Peyer's patch (tissue), 4 donors: ENCODE data around the gene PPOX. TPM values are rescaled to one million over a fixed set of nuclear protein-coding genes. Genes with fewer than 3 reads are reported as not detected.
A peak's percentile ranks its signal among the peaks of the same experiment; 100 is the strongest.

Source experiments
- DNase-seq, 3 donors: peaks; one replicate each; pipeline ENCODE4 v3.0.0-alpha.2; 2017 to 2019
- H3K27ac ChIP-seq, 4 donors: fragments of 200-600 bp; sonication (generic); one replicate each; pipeline ENCODE4 v1.5.1; 2016 to 2019
- H3K27me3 ChIP-seq, 2 donors: fragments of 200-600 bp; sonication (generic); one replicate each; pipeline ENCODE4 v1.5.1; 2019
- H3K36me3 ChIP-seq, 3 donors: fragments of 200-600 bp; sonication (generic); one replicate each; pipeline ENCODE4 v1.5.1; 2016 to 2019
- H3K4me1 ChIP-seq, 4 donors: fragments of 200-600 bp; sonication (generic); one replicate each; pipeline ENCODE4 v1.5.1; 2016 to 2019
- H3K4me3 ChIP-seq, 4 donors: fragments of 200-600 bp; sonication (generic); 1 replicate in 3 of 4; 2 replicates in 1 of 4; pipeline ENCODE4 v1.5.1; 2016 to 2019; ENCODE audit warnings: mild to moderate bottlenecking in 1 of 4
- H3K9me3 ChIP-seq, 4 donors: fragments of 200-600 bp; sonication (generic); one replicate each; pipeline ENCODE4 v1.5.1; 2016 to 2019; ENCODE audit warnings: mild to moderate bottlenecking in 1 of 4
- POLR2A ChIP-seq, 2 donors: fragments of 450-650 bp; IDR thresholded peaks; one replicate each; pipeline ENCODE4 v1.5.1; 2017; ENCODE audit warnings: antibody characterized with exemption in 2 of 2, mild to moderate bottlenecking in 2 of 2, moderate library complexity in 2 of 2
- total RNA-seq, 4 donors: library from RNA; depleted of rRNA; stranded (reverse); fragments of >200 nt; gene quantifications; one replicate each; pipeline ENCODE4 v1.1.0, GENCODE V29; 2016
- TF ChIP-seq, protein P1 (sequence below), 6 experiments: fragments of 450-650 bp in 4 of 6; fragments of 200-600 bp in 2 of 6; sonication (generic) in 1 of 6; IDR thresholded peaks; one replicate each; pipeline ENCODE4 v1.5.1; 2017 to 2019; ENCODE audit warnings: antibody characterized with exemption in 6 of 6, mild to moderate bottlenecking in 3 of 6, moderate library complexity in 1 of 6

Gene PPOX
- total RNA-seq, 4 donors from 2014 or later, result 9.5 to 38.0 (median 20.9) TPM

GRCh38 chr1:161190962-161191521 lies 24.8 kb downstream of the PPOX start:
- TF ChIP-seq, protein P1, sequence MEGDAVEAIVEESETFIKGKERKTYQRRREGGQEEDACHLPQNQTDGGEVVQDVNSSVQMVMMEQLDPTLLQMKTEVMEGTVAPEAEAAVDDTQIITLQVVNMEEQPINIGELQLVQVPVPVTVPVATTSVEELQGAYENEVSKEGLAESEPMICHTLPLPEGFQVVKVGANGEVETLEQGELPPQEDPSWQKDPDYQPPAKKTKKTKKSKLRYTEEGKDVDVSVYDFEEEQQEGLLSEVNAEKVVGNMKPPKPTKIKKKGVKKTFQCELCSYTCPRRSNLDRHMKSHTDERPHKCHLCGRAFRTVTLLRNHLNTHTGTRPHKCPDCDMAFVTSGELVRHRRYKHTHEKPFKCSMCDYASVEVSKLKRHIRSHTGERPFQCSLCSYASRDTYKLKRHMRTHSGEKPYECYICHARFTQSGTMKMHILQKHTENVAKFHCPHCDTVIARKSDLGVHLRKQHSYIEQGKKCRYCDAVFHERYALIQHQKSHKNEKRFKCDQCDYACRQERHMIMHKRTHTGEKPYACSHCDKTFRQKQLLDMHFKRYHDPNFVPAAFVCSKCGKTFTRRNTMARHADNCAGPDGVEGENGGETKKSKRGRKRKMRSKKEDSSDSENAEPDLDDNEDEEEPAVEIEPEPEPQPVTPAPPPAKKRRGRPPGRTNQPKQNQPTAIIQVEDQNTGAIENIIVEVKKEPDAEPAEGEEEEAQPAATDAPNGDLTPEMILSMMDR (IDR thresholded peaks at IDR 0.05), result no peak
- no peak for TF ChIP-seq POLR2A (IDR thresholded peaks at IDR 0.05)
- H3K27ac ChIP-seq, result no peak overlapping the region
- peaks cover 0 to 19% (median 7%) of the 10 kb centered on the region in 4 donors for H3K4me1 ChIP-seq
- no peak for DNase-seq
- no peaks in the 10 kb centered on the region for H3K36me3 ChIP-seq
- no peaks in the 10 kb centered on the region for H3K27me3 ChIP-seq
- no peak overlapping the region for H3K4me3 ChIP-seq
- H3K9me3 ChIP-seq, result no peaks in the 10 kb centered on the region

- Histone ChIP-seq H3K27ac (no peak overlapping the region), H3K4me1 (peaks cover 0 to 12% (median 7%) of the 10 kb centered on the region in 4 donors), H3K9me3 (no peaks in the 10 kb centered on the region), H3K36me3 (no peaks in the 10 kb centered on the region), H3K27me3 (no peaks in the 10 kb centered on the region), H3K4me3 (no peak overlapping the region)
- TF ChIP-seq, protein P1 (IDR thresholded peaks at IDR 0.05), result no peak
- no peak for TF ChIP-seq POLR2A (IDR thresholded peaks at IDR 0.05)
- no peak for DNase-seq
Observed at GRCh38 chr1:161191971-161192370, 25.7 kb downstream of the PPOX start.

GRCh38 chr1:161192476-161193465 lies 26.5 kb downstream of the PPOX start:
- peak overlapping the region in 1 of 4 donors; percentile 12 for H3K27ac ChIP-seq
- no peak overlapping the region for H3K4me3 ChIP-seq
- H3K27me3 ChIP-seq, result no peaks in the 10 kb centered on the region
- no peaks in the 10 kb centered on the region for H3K36me3 ChIP-seq
- H3K4me1 ChIP-seq, result peaks cover 0 to 12% (median 7%) of the 10 kb centered on the region in 4 donors
- DNase-seq, result peak in 2 of 3 donors; percentile 63 to 88
- TF ChIP-seq, protein P1 (IDR thresholded peaks at IDR 0.05), result peak; percentile 80 to 90 (median 84)
- no peak for TF ChIP-seq POLR2A (IDR thresholded peaks at IDR 0.05)
- no peaks in the 10 kb centered on the region for H3K9me3 ChIP-seq

- Histone ChIP-seq H3K4me3 (no peak overlapping the region), H3K4me1 (peaks cover 0 to 14% (median 9%) of the 10 kb centered on the region in 4 donors), H3K9me3 (no peaks in the 10 kb centered on the region), H3K27me3 (no peaks in the 10 kb centered on the region), H3K36me3 (no peaks in the 10 kb centered on the region), H3K27ac (peak overlapping the region in 1 of 4 donors; percentile 5)
- DNase-seq, result no peak
- TF ChIP-seq, protein P1 (IDR thresholded peaks at IDR 0.05), result no peak
- TF ChIP-seq POLR2A (IDR thresholded peaks at IDR 0.05), result no peak
Observed at GRCh38 chr1:161193561-161194235, 27.5 kb downstream of the PPOX start.

- H3K4me1 ChIP-seq, result peaks cover 0 to 22% (median 9%) of the 10 kb centered on the region in 4 donors
- no peaks in the 10 kb centered on the region for H3K27me3 ChIP-seq
- H3K27ac ChIP-seq, result peak overlapping the region in 2 of 4 donors; percentile 8 to 44
- peak in 1 of 3 donors; percentile 34 for DNase-seq
- H3K4me3 ChIP-seq, result no peak overlapping the region
- TF ChIP-seq, protein P1 (IDR thresholded peaks at IDR 0.05), result no peak
- TF ChIP-seq POLR2A (IDR thresholded peaks at IDR 0.05), result no peak
- H3K9me3 ChIP-seq, result no peaks in the 10 kb centered on the region
- H3K36me3 ChIP-seq, result no peaks in the 10 kb centered on the region
Observed at GRCh38 chr1:161195171-161195570, 28.9 kb downstream of the PPOX start.
